ENCODE data around the gene HOXA13.

HOXA13 gene

GRCh38 chr7:27149842-27150567 is 49.9 kb downstream of the HOXA13 start (continued):
- TF ChIP-seq HIC1 (tag by site-specific recombination; IDR thresholded peaks at IDR 0.05) (peak; percentile 54), TCF7L2 (IDR thresholded peaks at IDR 0.05; ENCODE audit: borderline replicate concordance, low read depth, low read length) (no peak)
- TF ChIP-seq, protein P1, sequence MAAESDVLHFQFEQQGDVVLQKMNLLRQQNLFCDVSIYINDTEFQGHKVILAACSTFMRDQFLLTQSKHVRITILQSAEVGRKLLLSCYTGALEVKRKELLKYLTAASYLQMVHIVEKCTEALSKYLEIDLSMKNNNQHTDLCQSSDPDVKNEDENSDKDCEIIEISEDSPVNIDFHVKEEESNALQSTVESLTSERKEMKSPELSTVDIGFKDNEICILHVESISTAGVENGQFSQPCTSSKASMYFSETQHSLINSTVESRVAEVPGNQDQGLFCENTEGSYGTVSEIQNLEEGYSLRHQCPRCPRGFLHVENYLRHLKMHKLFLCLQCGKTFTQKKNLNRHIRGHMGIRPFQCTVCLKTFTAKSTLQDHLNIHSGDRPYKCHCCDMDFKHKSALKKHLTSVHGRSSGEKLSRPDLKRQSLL (tag by site-specific recombination; IDR thresholded peaks at IDR 0.05) = no peak

- Histone ChIP-seq H3K36me3 (ENCODE audit: control insufficient read depth in 2 of 2, insufficient read depth in 1 of 2, low read length in 2 of 2) (peaks cover 0 to 50% of the 10 kb centered on the region in 2 experiments; a peak in 2 of 3 replicates), H3K4me1 (ENCODE audit: control insufficient read depth, insufficient read depth, low read length) (peaks cover 17% of the 10 kb centered on the region), H3K9me3 (ENCODE audit: control insufficient read depth, insufficient read depth, low read depth, low read length) (no peaks in the 10 kb centered on the region), H3K27ac (ENCODE audit: extremely low read depth, low read depth, low read length) (peak overlapping the region; percentile 99), H3K4me3 (ENCODE audit: low read depth, low read length) (peak overlapping the region; percentile 59)
- ChIA-PET POLR2A (interaction anchor here (0.5 to 5.6 kb wide), 16 partner anchors 8 to 1286 kb away, joined by 3 to 42 read pairs (median 4); partner anchors contain the start of genes HOXA1, HOXA10, HOXA7 and HOXA9), CTCF (interaction anchor here (0.6 to 4.3 kb wide), 20 partner anchors 8 to 1256 kb away, joined by 3 to 50 read pairs (median 4); partner anchors contain the start of gene HOXA4)
- no peak for TF ChIP-seq ZNF202 (tag by site-specific recombination; IDR thresholded peaks at IDR 0.05; ENCODE audit: borderline replicate concordance)
- no peak for TF ChIP-seq YY1 (tag by site-specific recombination; IDR thresholded peaks at IDR 0.05)
- no peak for TF ChIP-seq ZNF596 (tag by site-specific recombination; IDR thresholded peaks at IDR 0.05)
- TF ChIP-seq, protein P2, sequence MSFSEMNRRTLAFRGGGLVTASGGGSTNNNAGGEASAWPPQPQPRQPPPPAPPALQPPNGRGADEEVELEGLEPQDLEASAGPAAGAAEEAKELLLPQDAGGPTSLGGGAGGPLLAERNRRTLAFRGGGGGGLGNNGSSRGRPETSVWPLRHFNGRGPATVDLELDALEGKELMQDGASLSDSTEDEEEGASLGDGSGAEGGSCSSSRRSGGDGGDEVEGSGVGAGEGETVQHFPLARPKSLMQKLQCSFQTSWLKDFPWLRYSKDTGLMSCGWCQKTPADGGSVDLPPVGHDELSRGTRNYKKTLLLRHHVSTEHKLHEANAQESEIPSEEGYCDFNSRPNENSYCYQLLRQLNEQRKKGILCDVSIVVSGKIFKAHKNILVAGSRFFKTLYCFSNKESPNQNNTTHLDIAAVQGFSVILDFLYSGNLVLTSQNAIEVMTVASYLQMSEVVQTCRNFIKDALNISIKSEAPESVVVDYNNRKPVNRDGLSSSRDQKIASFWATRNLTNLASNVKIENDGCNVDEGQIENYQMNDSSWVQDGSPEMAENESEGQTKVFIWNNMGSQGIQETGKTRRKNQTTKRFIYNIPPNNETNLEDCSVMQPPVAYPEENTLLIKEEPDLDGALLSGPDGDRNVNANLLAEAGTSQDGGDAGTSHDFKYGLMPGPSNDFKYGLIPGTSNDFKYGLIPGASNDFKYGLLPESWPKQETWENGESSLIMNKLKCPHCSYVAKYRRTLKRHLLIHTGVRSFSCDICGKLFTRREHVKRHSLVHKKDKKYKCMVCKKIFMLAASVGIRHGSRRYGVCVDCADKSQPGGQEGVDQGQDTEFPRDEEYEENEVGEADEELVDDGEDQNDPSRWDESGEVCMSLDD (tag by site-specific recombination; IDR thresholded peaks at IDR 0.05) = no peak
- no peak for TF ChIP-seq SCRT2 (tag by site-specific recombination; IDR thresholded peaks at IDR 0.05)
- 0 out of 2 replicates have a peak, but pooled peaks have one; percentile 37 for TF ChIP-seq ZNF18 (tag by site-specific recombination; IDR thresholded peaks at IDR 0.05)
- TF ChIP-seq ZNF426 (tag by site-specific recombination; IDR thresholded peaks at IDR 0.05) = peak; percentile 23; the same call in 1 of the 2 replicates
- peak; percentile 71; the same call in 1 of the 2 replicates for TF ChIP-seq GFI1B (tag by site-specific recombination; IDR thresholded peaks at IDR 0.05)
- no peak for TF ChIP-seq ZNF707 (tag by site-specific recombination; IDR thresholded peaks at IDR 0.05)
- peak; percentile 19; the same call in 1 of the 2 replicates for TF ChIP-seq ZNF341 (tag by site-specific recombination; IDR thresholded peaks at IDR 0.05; ENCODE audit: low read depth)
- no peak for TF ChIP-seq ZNF239 (tag by site-specific recombination; IDR thresholded peaks at IDR 0.05)
- TF ChIP-seq ZNF449 (tag by site-specific recombination; IDR thresholded peaks at IDR 0.05) = peak; percentile 64; the same call in 1 of the 2 replicates
- TF ChIP-seq ZBTB26 (tag by site-specific recombination; optimal IDR thresholded peaks at IDR 0.05) = no peak
- peak; percentile 85 for TF ChIP-seq IKZF3 (tag by site-specific recombination; IDR thresholded peaks at IDR 0.05)
- TF ChIP-seq KLF10 (tag by site-specific recombination; IDR thresholded peaks at IDR 0.05) = peak; percentile 22; the same call in 1 of the 2 replicates
- no peak for TF ChIP-seq ZNF514 (tag by site-specific recombination; IDR thresholded peaks at IDR 0.05)
- TF ChIP-seq ZBTB8A (tag by site-specific recombination; IDR thresholded peaks at IDR 0.05) = peak; percentile 76
- TF ChIP-seq FEZF1 (tag by site-specific recombination; IDR thresholded peaks at IDR 0.05) = peak; percentile 87
- TF ChIP-seq ZNF266 (tag by site-specific recombination; IDR thresholded peaks at IDR 0.05; ENCODE audit: low read depth) = no peak
- no peak for TF ChIP-seq ZNF623 (tag by site-specific recombination; IDR thresholded peaks at IDR 0.05)
Measured at GRCh38 chr7:27148756-27149641, 50.9 kb downstream of the HOXA13 start.
